ENCODE results near the gene KCNJ6.

Gene KCNJ6

DNA sequence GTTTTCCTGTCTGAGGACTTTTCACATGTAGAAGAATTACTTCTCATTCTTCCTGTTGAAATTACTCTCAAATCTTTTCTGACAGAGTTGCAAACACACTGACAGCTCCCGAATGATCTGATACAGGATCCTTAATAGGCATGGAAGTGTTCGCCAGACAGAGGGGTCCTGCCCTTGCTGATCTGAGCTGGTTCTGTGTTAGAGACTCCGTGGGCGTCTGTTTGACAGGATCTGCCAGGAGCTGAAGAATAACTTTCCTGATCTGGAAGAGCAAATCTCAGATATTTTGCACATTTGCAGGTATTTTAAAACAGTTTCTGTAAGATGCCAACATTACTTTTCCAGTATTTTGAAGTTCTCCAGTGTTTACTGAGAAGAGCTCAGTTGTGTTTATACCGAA lies 347.3 kb downstream of the KCNJ6 start:
- no peak overlapping the region for H3K4me2 ChIP-seq (ENCODE audit: low read length)
- no peaks in the 10 kb centered on the region for H3K27me3 ChIP-seq (ENCODE audit: insufficient read depth, low read length)
- no peak overlapping the region for H2AFZ ChIP-seq (ENCODE audit: low read length)
- H3K27ac ChIP-seq (ENCODE audit: low read depth, low read length, poor library complexity, severe bottlenecking), result no peak overlapping the region
- TF ChIP-seq, protein P1, sequence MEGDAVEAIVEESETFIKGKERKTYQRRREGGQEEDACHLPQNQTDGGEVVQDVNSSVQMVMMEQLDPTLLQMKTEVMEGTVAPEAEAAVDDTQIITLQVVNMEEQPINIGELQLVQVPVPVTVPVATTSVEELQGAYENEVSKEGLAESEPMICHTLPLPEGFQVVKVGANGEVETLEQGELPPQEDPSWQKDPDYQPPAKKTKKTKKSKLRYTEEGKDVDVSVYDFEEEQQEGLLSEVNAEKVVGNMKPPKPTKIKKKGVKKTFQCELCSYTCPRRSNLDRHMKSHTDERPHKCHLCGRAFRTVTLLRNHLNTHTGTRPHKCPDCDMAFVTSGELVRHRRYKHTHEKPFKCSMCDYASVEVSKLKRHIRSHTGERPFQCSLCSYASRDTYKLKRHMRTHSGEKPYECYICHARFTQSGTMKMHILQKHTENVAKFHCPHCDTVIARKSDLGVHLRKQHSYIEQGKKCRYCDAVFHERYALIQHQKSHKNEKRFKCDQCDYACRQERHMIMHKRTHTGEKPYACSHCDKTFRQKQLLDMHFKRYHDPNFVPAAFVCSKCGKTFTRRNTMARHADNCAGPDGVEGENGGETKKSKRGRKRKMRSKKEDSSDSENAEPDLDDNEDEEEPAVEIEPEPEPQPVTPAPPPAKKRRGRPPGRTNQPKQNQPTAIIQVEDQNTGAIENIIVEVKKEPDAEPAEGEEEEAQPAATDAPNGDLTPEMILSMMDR (IDR thresholded peaks at IDR 0.05; ENCODE audit: low read length), result no peak
- TF ChIP-seq EZH2 (IDR thresholded peaks at IDR 0.05; ENCODE audit: borderline replicate concordance, low read length), result no peak
- no peaks in the 10 kb centered on the region for H4K20me1 ChIP-seq (ENCODE audit: insufficient read depth, low read length)
- H3K79me2 ChIP-seq (ENCODE audit: insufficient read depth, low read length), result no peaks in the 10 kb centered on the region
- H3K4me1 ChIP-seq (ENCODE audit: insufficient read depth, low read length, severe bottlenecking), result peaks cover 7% of the 10 kb centered on the region
- no peak overlapping the region for H3K4me3 ChIP-seq (ENCODE audit: low read depth, low read length, poor library complexity, severe bottlenecking)
- H3K9me3 ChIP-seq (ENCODE audit: low read length), result no peaks in the 10 kb centered on the region
- no peaks in the 10 kb centered on the region for H3F3A ChIP-seq (ENCODE audit: insufficient read depth, low read length)
- no peaks in the 10 kb centered on the region for H3K36me3 ChIP-seq (ENCODE audit: insufficient read depth, low read length)
- no peaks in the 10 kb centered on the region for H3K9me2 ChIP-seq (ENCODE audit: low read depth, low read length)
- no peak overlapping the region for H3K9ac ChIP-seq (ENCODE audit: low read length)

DNA sequence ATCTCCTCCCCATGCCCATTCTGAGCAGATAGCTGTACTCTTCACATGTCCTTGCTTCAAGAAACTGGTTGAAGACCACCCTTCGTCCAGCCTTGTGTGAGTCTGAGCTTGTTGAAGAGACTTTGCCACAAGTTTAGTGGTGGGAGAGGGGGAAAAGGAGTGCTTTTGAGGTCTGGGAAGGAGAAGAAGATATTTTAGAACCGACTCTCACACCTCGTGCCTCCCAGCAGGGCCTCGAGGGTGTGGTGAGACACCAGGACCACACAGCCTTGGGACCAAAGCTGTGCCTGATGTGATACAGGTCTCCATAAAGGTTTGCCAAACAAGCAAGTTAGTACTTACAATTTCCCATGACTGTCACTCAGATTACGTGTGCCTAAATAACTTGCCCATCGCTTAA lies 347.8 kb downstream of the KCNJ6 start:
- no peak overlapping the region for H2AFZ ChIP-seq (ENCODE audit: low read length)
- H3K9ac ChIP-seq (ENCODE audit: low read length), result no peak overlapping the region
- no peaks in the 10 kb centered on the region for H3F3A ChIP-seq (ENCODE audit: insufficient read depth, low read length)
- H3K9me2 ChIP-seq (ENCODE audit: low read depth, low read length), result no peaks in the 10 kb centered on the region
- H3K79me2 ChIP-seq (ENCODE audit: insufficient read depth, low read length), result no peaks in the 10 kb centered on the region
- H3K4me1 ChIP-seq (ENCODE audit: insufficient read depth, low read length, severe bottlenecking), result peaks cover 10% of the 10 kb centered on the region
- no peak overlapping the region for H3K4me3 ChIP-seq (ENCODE audit: low read depth, low read length, poor library complexity, severe bottlenecking)
- no peaks in the 10 kb centered on the region for H3K9me3 ChIP-seq (ENCODE audit: low read length)
- TF ChIP-seq EZH2 (IDR thresholded peaks at IDR 0.05; ENCODE audit: borderline replicate concordance, low read length), result no peak
- TF ChIP-seq, protein P1 (IDR thresholded peaks at IDR 0.05; ENCODE audit: low read length), result no peak
- no peaks in the 10 kb centered on the region for H3K36me3 ChIP-seq (ENCODE audit: insufficient read depth, low read length)
- no peaks in the 10 kb centered on the region for H4K20me1 ChIP-seq (ENCODE audit: insufficient read depth, low read length)
- H3K27me3 ChIP-seq (ENCODE audit: insufficient read depth, low read length), result no peaks in the 10 kb centered on the region
- no peak overlapping the region for H3K27ac ChIP-seq (ENCODE audit: low read depth, low read length, poor library complexity, severe bottlenecking)
- no peak overlapping the region for H3K4me2 ChIP-seq (ENCODE audit: low read length)

DNA sequence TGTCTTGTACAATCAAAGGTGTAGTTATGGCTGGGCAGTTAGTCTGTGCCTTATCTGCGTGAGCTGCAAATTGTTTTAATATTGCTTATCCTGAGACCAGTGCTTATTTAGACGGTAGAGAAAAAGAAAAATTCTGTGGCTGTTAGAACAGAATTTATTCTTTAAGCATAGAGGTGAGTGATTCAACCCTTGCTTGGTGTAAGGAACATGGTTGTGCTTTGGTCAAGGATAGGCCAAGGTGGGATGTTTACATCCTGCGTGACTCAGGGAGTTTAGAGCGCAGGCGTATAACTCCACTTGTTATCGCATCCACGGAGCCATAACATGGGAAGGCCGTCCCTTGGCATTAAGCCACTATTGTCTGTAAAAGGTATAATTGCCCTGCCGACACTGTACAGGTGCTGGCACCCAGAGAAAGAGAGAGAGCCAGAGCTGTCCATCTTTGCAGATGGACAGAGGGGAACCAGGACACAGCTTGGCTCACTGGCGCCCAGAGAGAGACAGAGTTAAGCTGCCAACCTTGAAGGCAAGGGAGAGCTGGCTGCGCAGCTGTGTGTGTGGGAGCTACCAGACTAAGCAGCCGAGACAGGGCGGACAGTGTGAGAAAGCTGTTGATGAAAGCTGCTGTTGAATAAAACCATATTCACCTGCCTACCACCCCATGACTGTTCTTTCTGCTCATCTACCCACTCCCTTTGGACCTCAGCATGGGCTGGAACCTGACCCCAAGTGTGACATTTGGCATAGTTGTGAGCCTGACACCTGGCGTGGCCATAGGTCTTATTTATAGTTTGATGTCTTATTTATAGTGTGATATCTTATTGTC lies 349.3 kb downstream of the KCNJ6 start:
- Histone ChIP-seq H3K9me3 (ENCODE audit: low read length) (no peaks in the 10 kb centered on the region), H3K4me2 (ENCODE audit: low read length) (no peak overlapping the region), H4K20me1 (ENCODE audit: insufficient read depth, low read length) (no peaks in the 10 kb centered on the region), H3K4me3 (ENCODE audit: low read depth, low read length, poor library complexity, severe bottlenecking) (no peak overlapping the region), H2AFZ (ENCODE audit: low read length) (no peak overlapping the region), H3K9ac (ENCODE audit: low read length) (no peak overlapping the region), H3K9me2 (ENCODE audit: low read depth, low read length) (no peaks in the 10 kb centered on the region), H3K27me3 (ENCODE audit: insufficient read depth, low read length) (no peaks in the 10 kb centered on the region), H3K36me3 (ENCODE audit: insufficient read depth, low read length) (no peaks in the 10 kb centered on the region), H3K4me1 (ENCODE audit: insufficient read depth, low read length, severe bottlenecking) (peaks cover 15% of the 10 kb centered on the region), H3K27ac (ENCODE audit: low read depth, low read length, poor library complexity, severe bottlenecking) (no peak overlapping the region), H3F3A (ENCODE audit: insufficient read depth, low read length) (no peaks in the 10 kb centered on the region), H3K79me2 (ENCODE audit: insufficient read depth, low read length) (no peaks in the 10 kb centered on the region)
- no peak for TF ChIP-seq EZH2 (IDR thresholded peaks at IDR 0.05; ENCODE audit: borderline replicate concordance, low read length)
- TF ChIP-seq, protein P1 (IDR thresholded peaks at IDR 0.05; ENCODE audit: low read length), result no peak
